ENCODE data around the gene EEF1AKMT4.

The EEF1AKMT4 gene

GRCh38 chr3:184230081-184230602 is 19.3 kb upstream of the EEF1AKMT4 start:
- H3K4me3 ChIP-seq (ENCODE audit: low read length), result peak overlapping the region; percentile 59
- H3K27me3 ChIP-seq (ENCODE audit: control insufficient read depth, insufficient read depth, low read length), result peaks cover 18% of the 10 kb centered on the region
- H3K27ac ChIP-seq (ENCODE audit: low read depth, low read length), result no peak overlapping the region
- no peak overlapping the region for H3K9ac ChIP-seq (ENCODE audit: low read length)
- no peaks in the 10 kb centered on the region for H3K4me1 ChIP-seq (ENCODE audit: control insufficient read depth, insufficient read depth, low read length)
- no peaks in the 10 kb centered on the region for H3K36me3 ChIP-seq (ENCODE audit: control insufficient read depth, insufficient read depth, low read length)

- no peaks in the 10 kb centered on the region for H3K4me1 ChIP-seq (ENCODE audit: control insufficient read depth, insufficient read depth, low read length)
- H3K9ac ChIP-seq (ENCODE audit: low read length), result no peak overlapping the region
- no peak overlapping the region for H3K27ac ChIP-seq (ENCODE audit: low read depth, low read length)
- peak overlapping the region; percentile 16 for H3K4me3 ChIP-seq (ENCODE audit: low read length)
- H3K36me3 ChIP-seq (ENCODE audit: control insufficient read depth, insufficient read depth, low read length), result no peaks in the 10 kb centered on the region
- peaks cover 18% of the 10 kb centered on the region for H3K27me3 ChIP-seq (ENCODE audit: control insufficient read depth, insufficient read depth, low read length)
These were observed 18.6 kb upstream of the EEF1AKMT4 start for GRCh38 chr3:184230603-184231528.

GRCh38 chr3:184231671-184232070 is 17.8 kb upstream of the EEF1AKMT4 start:
- Histone ChIP-seq H3K9ac (ENCODE audit: low read length) (no peak overlapping the region), H3K27me3 (ENCODE audit: control insufficient read depth, insufficient read depth, low read length) (peaks cover 18% of the 10 kb centered on the region), H3K36me3 (ENCODE audit: control insufficient read depth, insufficient read depth, low read length) (no peaks in the 10 kb centered on the region), H3K4me3 (ENCODE audit: low read length) (no peak overlapping the region), H3K27ac (ENCODE audit: low read depth, low read length) (no peak overlapping the region), H3K4me1 (ENCODE audit: control insufficient read depth, insufficient read depth, low read length) (no peaks in the 10 kb centered on the region)

GRCh38 chr3:184233127-184233843 is 16.2 kb upstream of the EEF1AKMT4 start:
- Histone ChIP-seq H3K27ac (ENCODE audit: low read depth, low read length) (no peak overlapping the region), H3K27me3 (ENCODE audit: control insufficient read depth, insufficient read depth, low read length) (peaks cover 12% of the 10 kb centered on the region), H3K4me1 (ENCODE audit: control insufficient read depth, insufficient read depth, low read length) (no peaks in the 10 kb centered on the region), H3K4me3 (ENCODE audit: low read length) (no peak overlapping the region), H3K9ac (ENCODE audit: low read length) (no peak overlapping the region), H3K36me3 (ENCODE audit: control insufficient read depth, insufficient read depth, low read length) (no peaks in the 10 kb centered on the region)

- no peaks in the 10 kb centered on the region for H3K4me1 ChIP-seq (ENCODE audit: control insufficient read depth, insufficient read depth, low read length)
- no peak overlapping the region for H3K9ac ChIP-seq (ENCODE audit: low read length)
- H3K4me3 ChIP-seq (ENCODE audit: low read length), result no peak overlapping the region
- H3K36me3 ChIP-seq (ENCODE audit: control insufficient read depth, insufficient read depth, low read length), result no peaks in the 10 kb centered on the region
- H3K27ac ChIP-seq (ENCODE audit: low read depth, low read length), result no peak overlapping the region
- H3K27me3 ChIP-seq (ENCODE audit: control insufficient read depth, insufficient read depth, low read length), result peaks cover 12% of the 10 kb centered on the region
These were observed 15.2 kb upstream of the EEF1AKMT4 start for GRCh38 chr3:184234224-184234623.

- H3K4me1 ChIP-seq (ENCODE audit: control insufficient read depth, insufficient read depth, low read length), result no peaks in the 10 kb centered on the region
- H3K9ac ChIP-seq (ENCODE audit: low read length), result no peak overlapping the region
- no peaks in the 10 kb centered on the region for H3K36me3 ChIP-seq (ENCODE audit: control insufficient read depth, insufficient read depth, low read length)
- H3K27me3 ChIP-seq (ENCODE audit: control insufficient read depth, insufficient read depth, low read length), result peaks cover 7% of the 10 kb centered on the region
- no peak overlapping the region for H3K27ac ChIP-seq (ENCODE audit: low read depth, low read length)
- H3K4me3 ChIP-seq (ENCODE audit: low read length), result no peak overlapping the region
These were observed 14.6 kb upstream of the EEF1AKMT4 start for GRCh38 chr3:184234671-184235380.

- H3K36me3 ChIP-seq (ENCODE audit: control insufficient read depth, insufficient read depth, low read length), result no peaks in the 10 kb centered on the region
- H3K27me3 ChIP-seq (ENCODE audit: control insufficient read depth, insufficient read depth, low read length), result peaks cover 7% of the 10 kb centered on the region
These were observed 14.0 kb upstream of the EEF1AKMT4 start for GRCh38 chr3:184235381-184236032.

GRCh38 chr3:184236033-184236410 is 13.4 kb upstream of the EEF1AKMT4 start:
- H3K27me3 ChIP-seq (ENCODE audit: control insufficient read depth, insufficient read depth, low read length), result peaks cover 6% of the 10 kb centered on the region
- H3K9ac ChIP-seq (ENCODE audit: low read length), result no peak overlapping the region
- H3K4me1 ChIP-seq (ENCODE audit: control insufficient read depth, insufficient read depth, low read length), result no peaks in the 10 kb centered on the region
- no peaks in the 10 kb centered on the region for H3K36me3 ChIP-seq (ENCODE audit: control insufficient read depth, insufficient read depth, low read length)
- no peak overlapping the region for H3K27ac ChIP-seq (ENCODE audit: low read depth, low read length)
- no peak overlapping the region for H3K4me3 ChIP-seq (ENCODE audit: low read length)

More at GRCh38 chr3:184235381-184236032, 14.0 kb upstream of the EEF1AKMT4 start:
- Histone ChIP-seq H3K4me3 (ENCODE audit: low read length) (no peak overlapping the region), H3K27ac (ENCODE audit: low read depth, low read length) (no peak overlapping the region), H3K4me1 (ENCODE audit: control insufficient read depth, insufficient read depth, low read length) (no peaks in the 10 kb centered on the region), H3K9ac (ENCODE audit: low read length) (no peak overlapping the region)

GRCh38 chr3:184236636-184237035 is 12.8 kb upstream of the EEF1AKMT4 start:
- no peak overlapping the region for H3K9ac ChIP-seq (ENCODE audit: low read length)
- H3K36me3 ChIP-seq (ENCODE audit: control insufficient read depth, insufficient read depth, low read length), result no peaks in the 10 kb centered on the region
- no peak overlapping the region for H3K4me3 ChIP-seq (ENCODE audit: low read length)
- H3K27me3 ChIP-seq (ENCODE audit: control insufficient read depth, insufficient read depth, low read length), result no peaks in the 10 kb centered on the region
- H3K4me1 ChIP-seq (ENCODE audit: control insufficient read depth, insufficient read depth, low read length), result no peaks in the 10 kb centered on the region
- no peak overlapping the region for H3K27ac ChIP-seq (ENCODE audit: low read depth, low read length)

GRCh38 chr3:184237211-184237610 is 12.3 kb upstream of the EEF1AKMT4 start:
- Histone ChIP-seq H3K4me3 (ENCODE audit: low read length) (no peak overlapping the region), H3K27me3 (ENCODE audit: control insufficient read depth, insufficient read depth, low read length) (no peaks in the 10 kb centered on the region), H3K4me1 (ENCODE audit: control insufficient read depth, insufficient read depth, low read length) (no peaks in the 10 kb centered on the region), H3K36me3 (ENCODE audit: control insufficient read depth, insufficient read depth, low read length) (peaks cover 3% of the 10 kb centered on the region), H3K27ac (ENCODE audit: low read depth, low read length) (no peak overlapping the region), H3K9ac (ENCODE audit: low read length) (no peak overlapping the region)

- Histone ChIP-seq H3K9ac (ENCODE audit: low read length) (no peak overlapping the region), H3K4me1 (ENCODE audit: control insufficient read depth, insufficient read depth, low read length) (no peaks in the 10 kb centered on the region), H3K27ac (ENCODE audit: low read depth, low read length) (no peak overlapping the region), H3K27me3 (ENCODE audit: control insufficient read depth, insufficient read depth, low read length) (no peaks in the 10 kb centered on the region), H3K4me3 (ENCODE audit: low read length) (no peak overlapping the region), H3K36me3 (ENCODE audit: control insufficient read depth, insufficient read depth, low read length) (peaks cover 9% of the 10 kb centered on the region)
These were observed 11.7 kb upstream of the EEF1AKMT4 start for GRCh38 chr3:184237807-184238206.
